ENCODE measurements around the gene ASPHD1. TPM values are rescaled to one million over a fixed set of nuclear protein-coding genes. Genes with fewer than 3 reads are reported as not detected.
A peak's percentile ranks its signal among the peaks of the same experiment; 100 is the strongest.

ASPHD1 gene, protein sequence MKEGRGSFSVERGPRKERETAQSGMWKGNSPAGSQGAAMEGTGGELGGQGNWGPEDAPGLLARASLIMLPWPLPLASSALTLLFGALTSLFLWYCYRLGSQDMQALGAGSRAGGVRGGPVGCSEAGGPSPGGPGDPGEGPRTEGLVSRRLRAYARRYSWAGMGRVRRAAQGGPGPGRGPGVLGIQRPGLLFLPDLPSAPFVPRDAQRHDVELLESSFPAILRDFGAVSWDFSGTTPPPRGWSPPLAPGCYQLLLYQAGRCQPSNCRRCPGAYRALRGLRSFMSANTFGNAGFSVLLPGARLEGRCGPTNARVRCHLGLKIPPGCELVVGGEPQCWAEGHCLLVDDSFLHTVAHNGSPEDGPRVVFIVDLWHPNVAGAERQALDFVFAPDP
- 0.85 and 0.86 TPM in 2 replicates for polyA plus RNA-seq (2013)

DNA sequence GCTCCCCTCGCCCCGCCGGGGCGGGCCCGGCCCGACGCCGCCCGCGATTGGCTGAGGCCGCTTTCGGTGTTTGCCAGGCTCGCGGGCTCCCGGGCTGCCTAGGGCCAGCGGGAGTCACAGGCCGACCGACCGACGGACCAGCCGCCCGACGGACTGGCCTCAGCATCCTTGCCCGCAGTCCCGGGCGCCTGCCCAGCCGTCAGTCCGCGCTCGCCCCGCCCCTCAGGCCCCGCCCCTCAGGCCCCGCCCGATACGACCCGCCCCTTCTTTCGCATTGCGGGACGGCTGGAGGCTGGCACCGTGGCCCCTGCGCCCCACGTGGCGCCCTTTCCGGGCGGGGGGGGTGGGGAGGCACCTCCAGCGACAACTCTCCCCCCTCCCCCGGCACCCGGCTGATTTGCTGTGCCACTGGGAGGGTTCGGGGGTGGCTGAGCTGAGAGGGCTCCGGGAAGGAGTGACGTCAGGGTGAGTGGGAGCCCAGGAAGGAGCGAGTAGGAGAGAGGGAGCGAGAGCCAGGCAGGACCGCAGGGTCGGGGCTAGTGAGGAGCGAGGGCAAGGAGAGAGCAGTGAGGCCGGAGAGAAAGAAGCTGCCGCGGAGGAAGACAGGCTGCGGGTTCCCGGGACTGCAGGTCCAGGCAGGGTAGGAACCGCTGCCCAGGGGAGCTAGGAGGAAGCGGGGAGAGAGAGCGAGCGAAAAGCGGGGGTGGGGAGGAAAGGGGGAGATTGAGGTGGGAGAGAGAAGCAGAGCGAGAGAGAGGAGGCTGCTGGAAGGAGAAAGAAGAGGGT, at the start of gene ASPHD1:
TSS of gene ASPHD1 (plus strand) at position 387 of the 786 bp plus-strand sequence. CDS start 484 bp downstream, outside the sequence.
- no peaks in the 10 kb centered on the region for H3K36me3 ChIP-seq (ENCODE audit: control insufficient read depth in 1 of 2, insufficient read depth in 2 of 2, low read length in 2 of 2)
- H3K79me2 ChIP-seq (ENCODE audit: control insufficient read depth, insufficient read depth, low read length, poor library complexity), result no peaks in the 10 kb centered on the region
- no peak within 1 kb of the TSS for H2BK12ac ChIP-seq (ENCODE audit: low read length)
- H2BK120ac ChIP-seq (ENCODE audit: insufficient read depth, low read length, poor library complexity), result no peak within 1 kb of the TSS
- H3K79me1 ChIP-seq (ENCODE audit: low read length), result peaks cover 2% of the 10 kb centered on the region
- H3K14ac ChIP-seq (ENCODE audit: low read length), result no peak within 1 kb of the TSS
- H2AFZ ChIP-seq (ENCODE audit: insufficient read depth, low read length, poor library complexity), result peak within 1 kb of the TSS; percentile 42
- H4K91ac ChIP-seq (ENCODE audit: low read depth, low read length), result no peak within 1 kb of the TSS
- no peaks in the 10 kb centered on the region for H3K27me3 ChIP-seq (ENCODE audit: insufficient read depth, low read length)
- peak in 1 of 2 donors; percentile 69 for DNase-seq
- peak within 1 kb of the TSS; percentile 72 for H3K4me2 ChIP-seq (ENCODE audit: low read length)
- H4K12ac ChIP-seq (ENCODE audit: low read depth, low read length), result no peak within 1 kb of the TSS
- no peak within 1 kb of the TSS for H3K9ac ChIP-seq (ENCODE audit: low read length)
- no peak within 1 kb of the TSS for H4K8ac ChIP-seq (ENCODE audit: low read depth, low read length)
- H3K23ac ChIP-seq (ENCODE audit: low read length), result no peak within 1 kb of the TSS
- no peak within 1 kb of the TSS for H3K18ac ChIP-seq (ENCODE audit: low read length)
- no peak within 1 kb of the TSS for H2BK5ac ChIP-seq (ENCODE audit: low read depth, low read length, poor library complexity)
- H3K9me3 ChIP-seq (ENCODE audit: insufficient read depth, low read depth, low read length), result no peaks in the 10 kb centered on the region
- peak within 1 kb of the TSS; percentile 77 for H3K4me3 ChIP-seq (ENCODE audit: low read depth, low read length)
- no peak within 1 kb of the TSS for H3K27ac ChIP-seq (ENCODE audit: low read depth, low read length)
- H2AK5ac ChIP-seq (ENCODE audit: low read length), result no peak within 1 kb of the TSS
- no CpG with 5 or more reads among the region's 67 CpGs for WGBS (ENCODE audit: extremely low coverage, insufficient coverage, insufficient read length)
- peaks cover 4 to 12% of the 10 kb centered on the region in 2 experiments for H3K4me1 ChIP-seq (ENCODE audit: control insufficient read depth in 1 of 2, insufficient read depth in 2 of 2, low read length in 2 of 2)
- H3K4ac ChIP-seq (ENCODE audit: low read depth, low read length), result no peak within 1 kb of the TSS

DNA sequence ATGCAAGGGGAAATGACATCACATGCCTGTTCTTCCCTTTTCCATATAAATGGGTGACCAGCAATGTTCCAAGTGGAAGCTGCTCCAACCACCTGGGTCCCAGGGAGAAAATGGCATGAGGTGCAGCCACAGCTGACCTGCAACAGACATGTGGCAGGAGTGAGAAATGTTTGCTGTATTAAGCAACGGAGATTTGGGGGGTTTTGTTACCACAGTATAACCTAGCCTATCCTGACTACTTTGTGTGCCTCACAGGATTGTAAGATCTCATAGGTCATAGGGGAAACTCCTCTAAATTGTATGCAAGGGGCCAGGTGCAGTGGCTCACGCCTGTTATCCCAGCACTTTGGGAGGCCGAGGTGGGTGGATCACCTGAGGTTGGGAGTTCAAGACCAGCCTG, 49.3 kb upstream of the ASPHD1 start:
- DNase-seq, result no peak
- no CpG with 5 or more reads among the region's 3 CpGs for WGBS (ENCODE audit: extremely low coverage, insufficient coverage, insufficient read length)
- no peak overlapping the region for H3K23ac ChIP-seq (ENCODE audit: low read length)
- no peak overlapping the region for H3K14ac ChIP-seq (ENCODE audit: low read length)
- no peak overlapping the region for H3K18ac ChIP-seq (ENCODE audit: low read length)
- peaks cover 1% of the 10 kb centered on the region for H3K9me3 ChIP-seq (ENCODE audit: insufficient read depth, low read depth, low read length)
- H3K4ac ChIP-seq (ENCODE audit: low read depth, low read length), result no peak overlapping the region
- no peak overlapping the region for H4K91ac ChIP-seq (ENCODE audit: low read depth, low read length)
- H3K36me3 ChIP-seq (ENCODE audit: control insufficient read depth in 1 of 2, insufficient read depth in 2 of 2, low read length in 2 of 2), result peaks cover 0 to 2% of the 10 kb centered on the region in 2 experiments
- no peaks in the 10 kb centered on the region for H3K79me2 ChIP-seq (ENCODE audit: control insufficient read depth, insufficient read depth, low read length, poor library complexity)
- no peaks in the 10 kb centered on the region for H3K79me1 ChIP-seq (ENCODE audit: low read length)
- H2BK120ac ChIP-seq (ENCODE audit: insufficient read depth, low read length, poor library complexity), result no peak overlapping the region
- H3K27ac ChIP-seq (ENCODE audit: low read depth, low read length), result no peak overlapping the region
- H2AK5ac ChIP-seq (ENCODE audit: low read length), result no peak overlapping the region
- H2BK12ac ChIP-seq (ENCODE audit: low read length), result no peak overlapping the region
- H2AFZ ChIP-seq (ENCODE audit: insufficient read depth, low read length, poor library complexity), result no peak overlapping the region
- no peak overlapping the region for H3K9ac ChIP-seq (ENCODE audit: low read length)
- no peak overlapping the region for H2BK5ac ChIP-seq (ENCODE audit: low read depth, low read length, poor library complexity)
- H3K27me3 ChIP-seq (ENCODE audit: insufficient read depth, low read length), result no peaks in the 10 kb centered on the region
- no peak overlapping the region for H3K4me3 ChIP-seq (ENCODE audit: low read depth, low read length)
- H4K12ac ChIP-seq (ENCODE audit: low read depth, low read length), result no peak overlapping the region
- H3K4me2 ChIP-seq (ENCODE audit: low read length), result no peak overlapping the region
- H4K8ac ChIP-seq (ENCODE audit: low read depth, low read length), result no peak overlapping the region
- H3K4me1 ChIP-seq (ENCODE audit: control insufficient read depth in 1 of 2, insufficient read depth in 2 of 2, low read length in 2 of 2), result peaks cover 4% of the 10 kb centered on the region in 2 experiments

DNA sequence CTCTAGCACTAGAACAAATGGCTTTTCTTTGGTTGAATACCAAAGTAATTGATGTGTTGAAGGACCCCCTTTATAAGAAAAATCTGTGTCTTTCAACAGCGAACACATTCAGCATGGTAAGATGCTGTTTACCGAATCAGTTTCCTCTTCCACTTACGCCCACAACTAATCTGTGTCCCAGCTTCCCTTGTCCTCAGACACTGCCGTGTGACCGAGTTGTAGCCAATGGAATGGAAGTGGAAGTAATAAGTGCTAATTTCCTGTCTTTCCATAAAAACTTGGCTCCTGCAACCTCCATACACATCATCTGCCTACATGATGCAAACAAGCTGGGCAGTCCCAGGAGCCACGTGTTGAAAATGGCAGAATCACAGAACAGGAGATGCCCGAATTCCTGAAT, 47.6 kb upstream of the ASPHD1 start:
- Histone ChIP-seq H3K79me2 (ENCODE audit: control insufficient read depth, insufficient read depth, low read length, poor library complexity) (no peaks in the 10 kb centered on the region), H2BK12ac (ENCODE audit: low read length) (no peak overlapping the region)
- DNase-seq, result no peak

DNA sequence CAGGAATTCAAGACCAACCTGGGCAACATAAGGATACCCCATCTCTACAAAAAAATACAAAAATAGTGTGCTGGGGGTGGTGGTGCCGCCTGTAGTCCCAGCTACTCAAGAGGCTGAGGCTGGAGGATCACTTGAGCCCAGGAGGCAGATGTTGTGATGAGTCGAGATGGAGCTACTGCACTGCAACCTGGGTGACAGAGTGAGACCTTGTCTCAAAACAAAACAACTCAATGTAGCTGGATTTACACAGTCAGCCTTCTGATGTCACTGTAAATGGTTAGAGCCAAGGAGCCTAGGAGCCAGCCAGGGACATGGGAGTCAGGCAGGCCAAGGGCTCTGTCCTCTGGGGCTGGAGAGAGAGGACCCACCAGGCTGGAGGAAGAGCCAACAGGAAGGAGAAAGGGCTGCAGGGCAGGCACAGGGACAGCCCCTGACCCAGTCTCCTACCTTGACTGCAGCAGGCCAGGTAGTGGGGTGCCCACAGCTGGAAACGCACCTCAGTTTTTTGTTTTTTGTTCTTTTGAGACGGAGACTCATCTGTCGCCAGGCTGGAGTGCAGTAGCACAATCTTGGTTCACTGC, 45.7 kb upstream of the ASPHD1 start:
- Histone ChIP-seq H2AK5ac (ENCODE audit: low read length) (no peak overlapping the region), H3K79me1 (ENCODE audit: low read length) (no peaks in the 10 kb centered on the region), H4K91ac (ENCODE audit: low read depth, low read length) (no peak overlapping the region), H4K12ac (ENCODE audit: low read depth, low read length) (no peak overlapping the region), H3K4ac (ENCODE audit: low read depth, low read length) (no peak overlapping the region), H3K27ac (ENCODE audit: low read depth, low read length) (no peak overlapping the region), H2BK12ac (ENCODE audit: low read length) (no peak overlapping the region), H3K36me3 (ENCODE audit: control insufficient read depth in 1 of 2, insufficient read depth in 2 of 2, low read length in 2 of 2) (peaks cover 11% of the 10 kb centered on the region in 2 experiments), H3K4me2 (ENCODE audit: low read length) (no peak overlapping the region), H2BK120ac (ENCODE audit: insufficient read depth, low read length, poor library complexity) (no peak overlapping the region), H3K9ac (ENCODE audit: low read length) (no peak overlapping the region), H3K18ac (ENCODE audit: low read length) (no peak overlapping the region), H3K23ac (ENCODE audit: low read length) (no peak overlapping the region), H3K79me2 (ENCODE audit: control insufficient read depth, insufficient read depth, low read length, poor library complexity) (no peaks in the 10 kb centered on the region), H3K27me3 (ENCODE audit: insufficient read depth, low read length) (no peaks in the 10 kb centered on the region), H3K9me3 (ENCODE audit: insufficient read depth, low read depth, low read length) (no peaks in the 10 kb centered on the region), H3K4me3 (ENCODE audit: low read depth, low read length) (no peak overlapping the region), H4K8ac (ENCODE audit: low read depth, low read length) (no peak overlapping the region), H2BK5ac (ENCODE audit: low read depth, low read length, poor library complexity) (no peak overlapping the region), H3K4me1 (ENCODE audit: control insufficient read depth in 1 of 2, insufficient read depth in 2 of 2, low read length in 2 of 2) (no peaks in the 10 kb centered on the region), H2AFZ (ENCODE audit: insufficient read depth, low read length, poor library complexity) (no peak overlapping the region), H3K14ac (ENCODE audit: low read length) (no peak overlapping the region)
- no peak for DNase-seq
- no CpG with 5 or more reads among the region's 5 CpGs for WGBS (ENCODE audit: extremely low coverage, insufficient coverage, insufficient read length)

More for the DNA sequence above, 47.6 kb upstream of the ASPHD1 start:
- Histone ChIP-seq H3K23ac (ENCODE audit: low read length) (no peak overlapping the region), H4K91ac (ENCODE audit: low read depth, low read length) (no peak overlapping the region), H4K12ac (ENCODE audit: low read depth, low read length) (no peak overlapping the region), H3K18ac (ENCODE audit: low read length) (no peak overlapping the region), H3K36me3 (ENCODE audit: control insufficient read depth in 1 of 2, insufficient read depth in 2 of 2, low read length in 2 of 2) (no peaks in the 10 kb centered on the region), H3K27me3 (ENCODE audit: insufficient read depth, low read length) (no peaks in the 10 kb centered on the region), H2AK5ac (ENCODE audit: low read length) (no peak overlapping the region), H3K4ac (ENCODE audit: low read depth, low read length) (no peak overlapping the region), H3K79me1 (ENCODE audit: low read length) (no peaks in the 10 kb centered on the region), H3K9ac (ENCODE audit: low read length) (no peak overlapping the region), H2AFZ (ENCODE audit: insufficient read depth, low read length, poor library complexity) (no peak overlapping the region), H2BK5ac (ENCODE audit: low read depth, low read length, poor library complexity) (no peak overlapping the region), H3K9me3 (ENCODE audit: insufficient read depth, low read depth, low read length) (no peaks in the 10 kb centered on the region), H3K27ac (ENCODE audit: low read depth, low read length) (no peak overlapping the region), H3K4me3 (ENCODE audit: low read depth, low read length) (no peak overlapping the region), H3K14ac (ENCODE audit: low read length) (no peak overlapping the region), H4K8ac (ENCODE audit: low read depth, low read length) (no peak overlapping the region), H2BK120ac (ENCODE audit: insufficient read depth, low read length, poor library complexity) (no peak overlapping the region), H3K4me1 (ENCODE audit: control insufficient read depth in 1 of 2, insufficient read depth in 2 of 2, low read length in 2 of 2) (peaks cover 4% of the 10 kb centered on the region in 2 experiments), H3K4me2 (ENCODE audit: low read length) (no peak overlapping the region)
- WGBS (ENCODE audit: extremely low coverage, insufficient coverage, insufficient read length), result no CpG with 5 or more reads among the region's 7 CpGs

Data from trophoblast cell (in vitro differentiated cells and primary cell).